Measurements from ENCODE around the gene ASIC1. TPM values are rescaled to one million over a fixed set of nuclear protein-coding genes. Genes with fewer than 3 reads are reported as not detected.

The ASIC1 gene
- 0.05 TPM in 1 of 2 replicates, not detected in the other for total RNA-seq (2014; rRNA removed; shearing (Covaris generic))
- total RNA-seq (2022) = 0.57 and 0.59 TPM in 2 replicates
- percentile 22 among the genes with signal in this experiment for Bru-seq, nascent RNA
- percentile 18 among the genes with signal in this experiment for BruChase-seq, experiment 1, labeled RNA remaining after a 6-hour chase
- percentile 19 among the genes with signal in this experiment for BruChase-seq, experiment 2, labeled RNA remaining after a 2-hour chase
- long read RNA-seq = 0 reads

DNA sequence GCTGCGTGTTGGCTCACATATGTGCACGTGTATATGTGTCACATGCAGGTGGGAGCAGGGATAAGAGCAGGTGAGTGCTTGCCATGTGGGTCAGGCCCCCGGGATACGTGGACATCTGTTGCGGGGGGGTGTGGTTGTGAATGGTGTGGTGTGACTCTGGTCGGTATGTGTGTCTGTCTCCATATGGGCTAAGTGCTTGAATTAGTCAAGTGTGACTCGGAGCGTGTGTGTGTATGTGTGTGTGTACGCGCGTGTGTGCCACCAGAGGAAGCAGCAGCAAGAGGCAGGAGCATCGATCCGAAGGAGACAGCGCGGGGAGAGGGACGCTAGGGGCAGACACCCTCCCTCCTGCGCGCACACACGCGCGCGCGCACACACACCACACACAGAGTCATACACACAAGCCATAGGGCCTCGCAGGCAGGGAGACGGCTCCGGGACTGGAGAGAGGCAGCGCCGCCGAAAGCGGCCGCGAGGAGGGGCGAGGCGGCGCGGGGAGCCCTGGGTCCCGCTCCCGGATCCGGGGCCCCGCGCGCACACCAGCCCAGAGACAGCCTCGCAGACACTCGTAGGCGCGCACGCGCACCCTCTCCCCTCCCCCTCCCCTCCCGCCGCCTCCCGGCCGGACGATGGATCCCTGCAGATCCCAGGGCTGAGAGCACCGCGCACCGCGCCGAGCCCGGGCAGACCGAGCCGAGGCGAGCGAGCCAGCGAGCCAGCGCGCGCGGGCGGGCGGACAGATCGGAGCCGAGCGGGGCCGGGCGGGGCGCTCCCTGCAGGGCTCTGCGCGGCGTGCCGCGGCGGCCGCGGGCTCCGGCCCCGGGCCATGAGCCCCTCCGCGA is at the start of gene ASIC1:
Gene ASIC1 (plus strand): TSS at position 597 of the 842 bp plus-strand sequence. CDS start 1,171 bp downstream, outside the sequence.
- TF ChIP-seq CTCF (conservative IDR thresholded peaks at IDR 0.05; ENCODE audit: low read length) = no peak
- no peak for TF ChIP-seq EZH2phosphoT487 (IDR thresholded peaks at IDR 0.05; ENCODE audit: borderline replicate concordance, low read depth, low read length)
- ChIA-PET CTCF (ENCODE audit: unreplicated experiment) (interaction anchor here (0.6 to 2.2 kb wide), 2 partner anchors 89 to 315 kb away, joined by 3 to 12 read pairs; no protein-coding TSS in a partner anchor), POLR2A (interaction anchor here (1.4 kb wide), 1 partner anchor 13 kb away, joined by 4 read pairs; no protein-coding TSS in a partner anchor)
- no peaks in the 10 kb centered on the region for H4K20me1 ChIP-seq (ENCODE audit: insufficient read depth, low read length)
- BruUV-seq (replicated peaks) = no TSS peak
- no peaks in the 10 kb centered on the region for H3K9me2 ChIP-seq (ENCODE audit: insufficient read depth, low read length)
- no peaks in the 10 kb centered on the region for H3K9me3 ChIP-seq (ENCODE audit: low read length)
- intact Hi-C loops (cut with micrococcal nuclease; ENCODE audit: unreplicated experiment) = loop anchor here (1.0 to 10.0 kb wide), 5 partner anchors 13 to 280 kb away; no protein-coding TSS in a partner anchor
- no peak within 1 kb of the TSS for H2AFZ ChIP-seq (ENCODE audit: low read length)
- H3K4me3 ChIP-seq (ENCODE audit: low read depth, low read length, poor library complexity, severe bottlenecking) = peak within 1 kb of the TSS; percentile 67
- peaks cover 17% of the 10 kb centered on the region for H3K4me1 ChIP-seq (ENCODE audit: insufficient read depth, low read length, poor library complexity, severe bottlenecking)
- H3K36me3 ChIP-seq (ENCODE audit: insufficient read depth, low read length) = no peaks in the 10 kb centered on the region
- H3K4me2 ChIP-seq (ENCODE audit: low read length) = peak within 1 kb of the TSS; percentile 76
- DNase-seq (ENCODE audit: low spot score) = peak; percentile 45
- no peak within 1 kb of the TSS for H3K27ac ChIP-seq (ENCODE audit: low read depth, low read length, poor library complexity, severe bottlenecking)
- H3K79me2 ChIP-seq (ENCODE audit: insufficient read depth, low read depth, low read length) = no peaks in the 10 kb centered on the region

DNA sequence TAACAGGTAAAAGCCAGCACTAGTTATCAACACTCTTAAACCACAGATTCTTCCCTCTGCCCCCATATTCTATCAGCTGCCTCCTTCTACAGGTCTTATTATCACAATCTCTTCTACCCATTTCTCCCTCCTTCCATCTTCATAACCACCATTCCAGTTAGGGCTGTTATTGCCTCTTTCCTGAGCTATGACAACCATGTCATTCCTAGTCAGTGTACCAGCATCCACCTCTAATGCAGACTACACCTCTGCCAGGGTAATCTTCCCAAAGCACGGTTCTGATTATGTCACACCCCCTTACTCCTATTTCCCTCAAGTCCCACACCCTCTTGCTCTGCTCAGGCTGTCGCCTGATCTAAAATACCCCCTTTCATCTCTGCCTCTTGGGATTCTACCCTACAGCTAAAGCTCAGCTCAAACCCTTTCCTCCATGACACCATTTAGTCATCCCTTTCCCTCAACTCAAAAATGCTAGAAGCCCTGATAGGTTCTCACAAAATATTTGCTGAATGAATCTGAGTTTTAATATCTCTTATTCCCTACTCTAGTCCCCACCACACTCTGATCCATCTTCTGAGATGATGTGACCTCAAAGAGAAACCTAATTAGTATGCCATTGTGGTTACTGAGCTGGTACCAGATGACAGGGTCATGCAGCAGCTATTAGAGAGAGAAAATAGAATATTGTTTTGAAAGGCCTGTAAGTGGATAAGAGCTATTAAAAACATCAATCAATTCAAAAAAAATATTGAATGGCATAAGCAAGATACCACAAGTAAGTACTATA is 43.8 kb upstream of the ASIC1 start:
- Histone ChIP-seq H3K79me2 (ENCODE audit: insufficient read depth, low read depth, low read length) (peaks cover 67% of the 10 kb centered on the region), H3K9me3 (ENCODE audit: low read length) (no peaks in the 10 kb centered on the region), H3K36me3 (ENCODE audit: insufficient read depth, low read length) (peaks cover 81% of the 10 kb centered on the region), H3K4me3 (ENCODE audit: low read depth, low read length, poor library complexity, severe bottlenecking) (no peak overlapping the region), H4K20me1 (ENCODE audit: insufficient read depth, low read length) (no peaks in the 10 kb centered on the region; the same call in 1 of the 2 replicates), H2AFZ (ENCODE audit: low read length) (no peak overlapping the region), H3K4me1 (ENCODE audit: insufficient read depth, low read length, poor library complexity, severe bottlenecking) (peaks cover 8% of the 10 kb centered on the region), H3K9me2 (ENCODE audit: insufficient read depth, low read length) (no peaks in the 10 kb centered on the region), H3K4me2 (ENCODE audit: low read length) (no peak overlapping the region), H3K27ac (ENCODE audit: low read depth, low read length, poor library complexity, severe bottlenecking) (no peak overlapping the region)
- ChIA-PET CTCF (ENCODE audit: unreplicated experiment) (no interaction called here), POLR2A (interaction anchor here (0.5 to 1.2 kb wide), 5 partner anchors 8 to 100 kb away, joined by 3 to 4 read pairs (median 3); no protein-coding TSS in a partner anchor)
- intact Hi-C loops (cut with micrococcal nuclease; ENCODE audit: unreplicated experiment) = no loop called here
- TF ChIP-seq CTCF (conservative IDR thresholded peaks at IDR 0.05; ENCODE audit: low read length) = no peak
- TF ChIP-seq EZH2phosphoT487 (IDR thresholded peaks at IDR 0.05; ENCODE audit: borderline replicate concordance, low read depth, low read length) = no peak
- BruUV-seq (replicated peaks) = no TSS peak
- no peak for DNase-seq (ENCODE audit: low spot score)

Data from OCI-LY7 (cell line).